ENCODE data around the gene TMEM132C. TPM values are rescaled to one million over a fixed set of nuclear protein-coding genes. Genes with fewer than 3 reads are reported as not detected.

The TMEM132C gene
- total RNA-seq, 2 experiments from 2014 or later = not detected

- Mint-ChIP-seq H3K4me1 (no peaks in the 10 kb centered on the region), H3K9me3 (no peaks in the 10 kb centered on the region), H3K27ac (no peak overlapping the region), H3K4me3 (no peak overlapping the region), H3K27me3 (peaks cover 22% of the 10 kb centered on the region), H3K36me3 (no peaks in the 10 kb centered on the region)
- DNase-seq = no peak
Measured at GRCh38 chr12:128729628-128730121, 462.7 kb downstream of the TMEM132C start.

- no peak for DNase-seq
- Mint-ChIP-seq H3K36me3 (peaks cover 3% of the 10 kb centered on the region), H3K27me3 (peaks cover 4% of the 10 kb centered on the region), H3K4me1 (no peaks in the 10 kb centered on the region), H3K9me3 (peaks cover 5% of the 10 kb centered on the region), H3K27ac (no peak overlapping the region), H3K4me3 (no peak overlapping the region)
Measured at GRCh38 chr12:128734371-128734770, 467.4 kb downstream of the TMEM132C start.

- no peaks in the 10 kb centered on the region for H3K27me3 Mint-ChIP-seq
- H3K4me1 Mint-ChIP-seq = no peaks in the 10 kb centered on the region
- H3K27ac Mint-ChIP-seq = no peak overlapping the region
- peaks cover 6% of the 10 kb centered on the region for H3K9me3 Mint-ChIP-seq
- no peak overlapping the region for H3K4me3 Mint-ChIP-seq
- peaks cover 3% of the 10 kb centered on the region for H3K36me3 Mint-ChIP-seq
- no peak for DNase-seq
Measured at GRCh38 chr12:128737292-128737966, 470.5 kb downstream of the TMEM132C start.

GRCh38 chr12:128743916-128744315 lies 476.9 kb downstream of the TMEM132C start:
- H3K27me3 Mint-ChIP-seq = peaks cover 4% of the 10 kb centered on the region

GRCh38 chr12:128745772-128746689 lies 479.1 kb downstream of the TMEM132C start:
- H3K4me3 Mint-ChIP-seq = no peak overlapping the region
- H3K9me3 Mint-ChIP-seq = no peaks in the 10 kb centered on the region
- no peaks in the 10 kb centered on the region for H3K4me1 Mint-ChIP-seq
- H3K36me3 Mint-ChIP-seq = no peaks in the 10 kb centered on the region
- H3K27ac Mint-ChIP-seq = peak overlapping the region; percentile 54
- no peak for DNase-seq
- H3K27me3 Mint-ChIP-seq = peaks cover 4% of the 10 kb centered on the region

More at GRCh38 chr12:128743916-128744315, 476.9 kb downstream of the TMEM132C start:
- Mint-ChIP-seq H3K36me3 (peaks cover 3% of the 10 kb centered on the region), H3K27ac (no peak overlapping the region), H3K4me1 (no peaks in the 10 kb centered on the region), H3K4me3 (no peak overlapping the region), H3K9me3 (peaks cover 5% of the 10 kb centered on the region)
- no peak for DNase-seq

- Mint-ChIP-seq H3K27me3 (peaks cover 4% of the 10 kb centered on the region), H3K4me3 (no peak overlapping the region), H3K36me3 (no peaks in the 10 kb centered on the region), H3K27ac (no peak overlapping the region), H3K4me1 (no peaks in the 10 kb centered on the region), H3K9me3 (no peaks in the 10 kb centered on the region)
- DNase-seq = no peak
Measured at GRCh38 chr12:128747441-128747840, 480.5 kb downstream of the TMEM132C start.

GRCh38 chr12:128752386-128752785 lies 485.4 kb downstream of the TMEM132C start:
- no peak overlapping the region for H3K4me3 Mint-ChIP-seq
- H3K27me3 Mint-ChIP-seq = peaks cover 4% of the 10 kb centered on the region
- H3K27ac Mint-ChIP-seq = no peak overlapping the region
- no peaks in the 10 kb centered on the region for H3K4me1 Mint-ChIP-seq
- DNase-seq = no peak
- H3K36me3 Mint-ChIP-seq = no peaks in the 10 kb centered on the region
- H3K9me3 Mint-ChIP-seq = no peaks in the 10 kb centered on the region

DNA sequence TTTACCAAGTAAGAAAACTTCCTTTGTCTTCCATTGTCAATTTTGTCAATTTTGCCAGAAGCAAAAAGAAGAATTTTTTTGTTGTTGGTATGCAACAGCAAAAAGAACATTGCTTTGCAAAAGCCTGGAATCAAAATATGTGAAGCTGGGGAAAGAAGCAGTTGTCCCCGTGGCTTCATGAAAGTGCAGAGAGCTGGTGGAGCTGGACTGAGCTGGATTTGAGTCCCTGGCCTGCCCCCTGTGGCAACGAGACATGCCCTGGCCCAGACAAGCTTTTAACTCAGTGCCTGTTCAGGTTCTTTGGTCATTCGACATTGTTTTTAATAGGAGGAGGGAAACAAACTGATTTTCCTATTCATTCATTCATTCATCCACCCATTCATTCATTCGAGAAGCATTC lies 486.5 kb downstream of the TMEM132C start:
- no peaks in the 10 kb centered on the region for H3K27me3 Mint-ChIP-seq
- H3K4me1 Mint-ChIP-seq = no peaks in the 10 kb centered on the region
- no peaks in the 10 kb centered on the region for H3K36me3 Mint-ChIP-seq
- no peaks in the 10 kb centered on the region for H3K9me3 Mint-ChIP-seq
- H3K27ac Mint-ChIP-seq = no peak overlapping the region
- DNase-seq = no peak
- no peak overlapping the region for H3K4me3 Mint-ChIP-seq

GRCh38 chr12:128754275-128754674 lies 487.3 kb downstream of the TMEM132C start:
- Mint-ChIP-seq H3K4me1 (no peaks in the 10 kb centered on the region), H3K36me3 (no peaks in the 10 kb centered on the region), H3K9me3 (no peaks in the 10 kb centered on the region), H3K27ac (no peak overlapping the region), H3K27me3 (peaks cover 4% of the 10 kb centered on the region), H3K4me3 (no peak overlapping the region)
- DNase-seq = no peak

GRCh38 chr12:128755566-128755965 lies 488.6 kb downstream of the TMEM132C start:
- no peaks in the 10 kb centered on the region for H3K4me1 Mint-ChIP-seq
- H3K4me3 Mint-ChIP-seq = no peak overlapping the region
- H3K9me3 Mint-ChIP-seq = no peaks in the 10 kb centered on the region
- no peak overlapping the region for H3K27ac Mint-ChIP-seq
- no peak for DNase-seq
- peaks cover 4% of the 10 kb centered on the region for H3K27me3 Mint-ChIP-seq
- H3K36me3 Mint-ChIP-seq = no peaks in the 10 kb centered on the region

All from activated naive CD8-positive, alpha-beta T cell treated with anti-CD3 and anti-CD28 coated beads for 36 hours (primary cell).